Stimulated activated CD4-positive, alpha-beta T cell treated with anti-CD3 and anti-CD28 coated beads, TNF-alpha, amount 100 ng/mL, for 48 hours (primary cell): ENCODE results near the gene ABCC11.

ENCODE experiments used
- DNase-seq, 3 donors: peaks; one replicate each; pipeline ENCODE4 v3.0.0-alpha.2; 2020; ENCODE audit warnings: low read depth in 3 of 3

Gene ABCC11

DNA sequence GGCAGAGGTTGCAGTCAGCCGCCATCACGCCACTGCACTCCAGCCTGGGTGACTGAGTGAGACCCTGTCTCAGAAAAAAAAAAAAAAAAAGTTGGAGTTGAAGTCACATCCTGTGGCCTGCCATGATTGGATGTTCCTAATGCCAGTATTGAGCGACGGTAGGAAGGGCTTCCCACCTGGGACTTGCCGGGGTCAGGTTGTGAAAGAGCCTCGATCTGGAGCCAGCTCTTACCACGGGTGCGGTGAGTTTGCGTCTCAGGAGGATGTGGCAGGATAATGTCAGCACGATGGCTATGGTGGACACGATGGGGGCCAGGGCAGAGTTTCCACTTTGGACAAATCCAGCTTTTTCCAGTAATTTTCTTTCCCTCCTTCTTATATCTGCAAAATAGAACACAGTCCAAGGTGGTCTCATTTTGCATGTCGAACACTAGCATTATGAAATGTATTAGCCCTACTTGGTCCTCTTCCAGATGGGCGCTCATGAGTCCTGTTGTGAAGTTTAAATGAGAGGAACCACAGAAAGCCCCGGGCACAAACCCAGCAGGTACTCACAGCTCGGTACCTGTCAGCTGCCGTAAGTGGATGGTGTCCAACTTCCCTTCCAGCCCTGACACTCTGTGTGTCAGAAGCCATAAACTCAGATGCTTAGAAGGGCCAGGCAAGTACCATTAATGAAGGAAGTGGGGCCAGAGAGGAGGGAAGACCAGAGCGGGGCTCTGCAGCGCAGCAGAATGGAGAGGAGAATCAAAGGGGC is 113.7 kb downstream of the ABCC11 start:
- no peak for DNase-seq

DNA sequence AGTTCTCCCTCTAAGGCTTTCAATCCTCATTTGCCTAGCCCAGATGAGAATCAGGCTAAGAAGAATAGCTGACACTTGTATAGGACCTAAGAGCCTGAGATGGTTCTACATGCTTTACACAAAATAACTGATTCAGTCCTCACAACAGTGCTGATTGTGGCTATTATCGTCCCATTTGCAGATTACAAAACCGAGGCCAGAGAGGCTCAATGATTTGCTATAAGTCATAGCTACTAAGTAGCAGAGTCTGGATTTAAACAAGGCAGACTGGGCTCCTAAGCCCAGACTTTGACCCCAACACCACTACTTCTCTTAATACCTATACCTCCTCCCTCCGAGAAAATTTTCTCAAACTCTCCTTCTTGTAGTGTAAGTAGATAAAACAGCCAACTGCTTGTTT is 114.6 kb downstream of the ABCC11 start:
- no peak for DNase-seq

DNA sequence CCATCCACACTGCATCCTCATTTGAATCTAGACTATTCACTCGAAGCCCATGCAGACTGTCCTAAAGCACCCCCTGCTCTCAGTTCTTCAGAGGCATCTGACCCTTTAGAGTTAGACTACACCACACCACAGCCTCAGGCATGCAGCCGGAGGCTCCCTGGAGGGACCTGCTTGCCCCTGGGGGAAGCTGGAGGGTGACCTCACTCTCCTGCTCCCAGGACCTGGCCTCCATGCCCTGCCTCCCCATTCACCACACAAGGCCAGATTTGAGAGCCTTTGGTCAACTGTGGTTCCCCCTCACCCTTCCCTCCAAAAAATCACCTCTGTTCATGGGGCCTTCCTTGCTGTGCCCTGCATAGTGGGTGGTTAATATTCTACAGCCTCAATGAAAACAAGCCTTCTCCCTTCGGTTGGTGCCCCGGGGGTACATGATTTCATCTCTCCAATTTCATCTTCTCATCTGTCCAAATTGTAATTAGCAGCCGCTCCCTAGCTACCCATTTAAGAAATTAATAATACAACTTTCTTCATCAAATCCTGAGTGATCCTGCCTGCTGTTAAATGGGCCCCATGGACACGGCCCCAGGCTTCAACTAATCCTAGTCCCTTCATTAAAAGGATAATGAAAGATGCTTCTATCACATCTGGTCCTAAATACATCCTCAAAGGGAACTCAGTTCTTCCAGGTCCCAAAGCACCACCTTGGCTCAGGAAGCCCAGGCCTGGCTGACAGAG is 116.0 kb downstream of the ABCC11 start:
- no peak for DNase-seq

DNA sequence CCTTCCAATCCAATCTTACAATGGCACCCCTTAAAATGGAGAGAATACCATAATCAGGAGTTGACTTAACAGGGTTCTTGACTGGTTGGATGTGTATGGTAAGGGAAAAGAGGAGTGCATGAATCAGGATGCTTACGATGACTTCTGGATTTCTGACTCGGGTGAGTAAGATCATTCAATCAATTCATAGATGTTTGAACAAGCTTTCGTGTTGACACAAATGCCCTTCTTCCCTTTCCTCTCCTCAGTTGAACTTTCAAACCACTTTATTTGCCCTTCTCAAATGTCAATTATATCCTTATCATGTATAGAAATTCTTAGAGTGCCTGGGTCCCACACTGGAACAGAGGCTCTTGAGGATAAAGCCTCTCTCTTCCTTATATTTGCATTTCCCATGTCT is 117.4 kb downstream of the ABCC11 start:
- no peak for DNase-seq

DNA sequence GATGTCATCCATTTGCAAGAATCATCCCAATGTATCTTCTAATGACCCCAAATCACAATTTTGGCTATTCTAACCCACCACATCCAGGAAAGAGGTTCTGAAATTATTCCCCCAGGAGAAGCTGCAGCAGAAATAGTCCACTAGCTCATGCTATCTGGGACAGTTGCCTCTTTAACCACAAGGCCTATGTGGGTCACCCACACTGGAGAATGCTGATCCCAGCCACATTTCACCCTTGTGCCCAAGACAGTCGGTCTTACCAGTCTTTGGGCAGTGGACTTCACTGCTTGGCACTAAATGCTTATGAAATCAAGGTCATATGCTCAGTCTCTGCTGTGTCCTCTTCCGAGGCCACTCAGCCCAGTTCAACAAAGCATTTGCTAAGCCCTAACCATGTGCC is 118.6 kb downstream of the ABCC11 start:
- DNase-seq: no peak

DNA sequence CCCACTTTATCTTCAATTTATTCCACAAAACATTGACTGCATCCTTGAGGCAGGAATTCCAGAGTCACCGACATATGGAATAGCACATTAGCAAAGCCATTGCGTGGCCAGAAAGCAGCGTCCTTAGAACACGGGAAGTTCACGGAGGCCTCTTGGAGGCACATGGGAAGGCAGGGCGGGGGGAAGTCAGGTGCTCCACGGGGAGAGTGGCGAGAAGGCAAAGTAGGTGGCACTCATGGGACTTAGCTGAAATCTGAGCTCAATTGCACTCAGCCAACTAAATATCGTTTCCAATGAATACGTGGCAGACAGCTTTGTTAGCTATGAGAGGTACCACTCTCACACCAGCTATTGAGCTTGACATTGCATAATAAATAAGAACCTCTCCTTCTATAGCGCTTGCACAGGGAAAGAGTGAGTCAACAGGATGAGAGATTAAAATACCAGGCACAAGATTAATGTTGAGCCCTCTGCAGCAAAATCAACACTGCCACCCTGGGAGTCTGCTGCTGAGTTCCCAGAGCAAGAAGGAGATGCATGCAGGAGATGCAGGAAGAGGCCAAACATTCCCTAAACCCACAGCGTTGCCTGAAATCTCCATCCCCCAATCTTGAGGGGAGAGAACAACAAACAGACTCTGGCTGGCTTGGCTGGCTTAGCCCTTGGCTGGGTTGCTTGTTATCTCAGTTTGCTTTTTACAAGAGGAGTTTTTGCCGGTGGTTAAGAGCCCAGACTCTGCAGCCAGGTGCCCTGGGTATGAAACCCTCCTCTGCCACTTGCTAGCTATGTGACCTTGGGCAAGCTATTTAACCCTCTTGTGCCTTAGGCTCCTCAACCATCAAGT is 120.3 kb downstream of the ABCC11 start:
- DNase-seq: no peak

DNA sequence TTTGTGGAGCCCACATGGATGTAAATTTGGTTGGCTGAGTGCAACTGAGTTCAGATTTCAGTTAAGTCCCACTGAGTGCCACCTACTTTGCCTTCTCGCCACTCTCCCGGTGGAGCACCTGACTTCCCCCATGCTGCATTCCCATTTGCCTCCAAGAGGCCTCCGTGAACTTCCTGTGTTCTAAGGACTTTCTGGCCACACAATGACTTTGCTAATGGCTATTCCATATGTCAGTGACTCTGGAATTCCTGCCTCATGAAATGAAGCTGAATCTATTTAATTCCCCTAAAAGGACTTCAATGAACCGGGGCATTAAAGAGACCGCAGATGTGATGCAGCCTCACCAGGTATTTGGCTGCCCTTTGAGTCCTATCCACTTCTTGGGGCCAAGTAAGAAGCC is 121.5 kb downstream of the ABCC11 start:
- no peak for DNase-seq

DNA sequence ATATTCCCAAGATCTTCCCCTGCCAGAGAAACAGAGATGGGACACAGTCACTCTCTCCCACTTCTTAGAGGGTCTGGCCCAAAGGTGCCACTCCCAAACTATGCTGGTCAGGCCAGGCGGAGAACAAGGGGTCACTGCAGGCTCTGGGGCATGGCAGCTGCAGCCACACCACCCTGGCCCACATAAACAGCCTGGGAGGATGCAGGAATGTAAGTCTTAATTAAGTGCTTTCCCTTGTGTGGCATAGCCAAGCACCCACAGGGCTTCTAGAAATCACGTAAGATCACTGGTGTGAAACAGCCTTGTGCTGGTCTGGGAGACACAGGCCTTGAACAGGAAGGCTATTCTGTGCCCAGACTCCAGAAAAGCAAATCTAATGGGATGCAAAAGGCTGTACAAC is 123.1 kb downstream of the ABCC11 start:
- DNase-seq: no peak

DNA sequence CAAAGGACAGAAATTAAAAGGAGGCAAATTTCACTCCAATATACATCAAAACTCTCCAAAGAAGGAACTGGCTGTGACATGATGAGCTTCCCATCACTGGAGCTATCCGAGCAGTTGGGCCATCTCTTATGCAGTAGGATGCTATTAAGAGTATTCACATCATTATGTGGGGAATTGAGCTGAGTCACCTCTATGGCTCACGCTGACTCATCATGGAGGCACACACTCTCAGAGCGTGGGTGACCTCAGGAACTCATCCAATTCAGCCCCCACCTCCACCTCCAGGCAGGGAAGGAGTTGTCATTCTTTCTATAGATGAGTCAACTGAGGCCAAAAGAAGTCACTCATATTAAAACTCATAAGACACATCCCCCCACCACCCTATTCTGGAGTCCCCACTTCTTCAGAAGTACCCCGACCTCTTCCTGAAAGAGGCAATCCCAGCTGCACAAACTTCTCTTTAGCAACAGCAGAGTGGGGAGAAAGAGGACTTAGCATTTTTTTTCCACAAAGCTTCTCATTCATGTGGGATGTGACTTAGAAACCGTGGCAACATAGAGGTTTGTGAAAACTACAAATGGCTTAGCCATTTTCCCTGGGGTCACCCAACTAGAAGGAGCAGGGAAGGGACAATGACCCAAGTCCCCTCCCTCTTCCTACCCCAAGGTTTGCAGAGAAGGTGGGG is 124.1 kb downstream of the ABCC11 start:
- DNase-seq: peak; percentile 29 to 71 (median 57)

DNA sequence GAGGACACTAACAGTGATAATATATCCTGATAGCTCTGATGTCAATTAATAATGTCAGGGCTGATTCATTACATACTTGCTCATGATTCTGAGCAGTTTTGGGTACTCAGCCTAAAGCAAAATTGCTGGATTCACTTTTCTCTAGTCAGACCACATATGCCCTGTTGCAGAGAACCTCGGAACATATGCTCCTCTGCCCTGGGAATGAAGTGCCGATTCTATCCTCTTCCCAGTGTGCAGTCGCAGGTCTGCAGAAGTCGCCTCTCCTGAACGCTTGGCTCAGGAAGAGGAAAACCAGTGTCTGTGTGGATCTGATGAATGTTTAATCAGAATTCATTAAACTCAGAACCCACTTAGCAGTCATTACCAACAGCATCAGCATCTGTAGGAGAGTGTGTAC is 126.1 kb downstream of the ABCC11 start:
- DNase-seq: no peak

DNA sequence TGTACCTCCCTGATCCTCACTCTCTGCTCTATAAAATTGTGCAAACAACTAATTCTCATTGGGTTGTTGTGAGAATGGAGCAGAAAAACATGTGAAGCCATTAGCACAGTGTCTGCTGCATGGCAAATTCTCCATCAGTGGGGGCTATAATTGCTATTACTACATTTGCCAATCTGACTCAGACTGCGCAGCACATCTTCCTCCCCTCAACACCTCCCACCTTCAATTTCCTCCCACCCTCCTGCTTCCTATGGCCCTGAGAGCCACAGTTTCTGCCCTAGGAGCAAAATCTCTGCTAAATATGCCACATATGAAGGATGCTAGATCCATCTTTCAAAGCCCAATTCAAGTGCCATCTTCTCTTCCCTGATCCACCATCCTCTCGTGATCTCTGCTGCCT is 128.5 kb downstream of the ABCC11 start:
- no peak for DNase-seq

DNA sequence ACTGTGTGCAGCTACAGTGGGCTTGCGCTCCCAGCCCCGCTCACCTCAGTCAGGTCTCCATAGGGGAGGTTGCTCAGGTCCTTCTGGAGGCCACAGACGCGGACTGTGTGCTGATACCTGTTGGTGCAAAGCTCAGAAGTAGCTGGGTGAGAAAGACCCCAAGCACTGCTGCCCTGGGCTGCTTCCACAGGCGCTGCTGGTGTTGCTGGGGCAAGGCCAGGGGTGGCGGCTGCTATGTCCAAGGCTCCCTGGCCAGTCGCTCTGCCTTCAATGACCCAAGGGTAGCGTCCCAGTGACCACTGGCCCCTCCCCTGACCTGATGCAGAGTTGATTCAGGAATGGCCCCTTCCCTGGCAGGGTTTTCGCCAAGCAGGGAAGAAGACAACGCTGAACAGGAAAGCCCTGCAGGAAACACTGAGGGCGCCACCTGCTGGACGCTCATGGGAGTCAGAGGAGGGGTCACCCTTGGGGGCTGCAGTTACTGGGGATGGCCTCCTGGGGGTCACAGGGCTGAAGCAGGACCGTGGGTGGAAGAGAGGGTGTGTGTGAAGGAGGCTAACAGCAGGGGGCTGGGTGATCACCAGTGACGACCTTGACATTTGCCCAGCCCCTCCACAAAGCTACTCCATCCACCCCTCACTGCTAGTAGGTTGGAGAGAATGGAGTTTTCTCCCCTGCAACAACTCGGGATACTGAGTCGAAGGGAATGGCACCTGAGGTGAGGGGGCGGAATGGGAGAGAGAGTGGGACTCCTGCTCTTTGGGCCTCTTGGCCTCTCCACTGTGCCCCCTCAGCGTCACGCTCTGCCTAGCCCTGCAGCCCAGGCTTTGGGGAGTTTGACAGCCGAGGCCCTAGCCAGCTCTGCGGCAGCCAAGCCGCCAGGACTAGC is 129.9 kb downstream of the ABCC11 start:
- peak; percentile 29 to 47 (median 35) for DNase-seq
